HG03521 (cell line): Measurements from ENCODE around the gene SH3GL1.

Experiments
- ATAC-seq: cut with Tn5 transposase; IDR thresholded peaks from one replicate; pipeline ENCODE4 v1.9.1; 2021; ENCODE audit warnings: mild to moderate bottlenecking, moderate library complexity; ENCODE audit not compliant: unreplicated experiment

Gene SH3GL1

GRCh38 chr19:4402171-4403004 is 2.0 kb upstream of the SH3GL1 start, which contains the start of gene CHAF1A:
TSS of gene CHAF1A (plus strand) at chr19:4402640. CDS start at chr19:4402763, 123 bp downstream.
- ATAC-seq = peak; percentile 69

- no peak for ATAC-seq
Measured at GRCh38 chr19:4401769-4402170, 1.4 kb upstream of the SH3GL1 start.

GRCh38 chr19:4399812-4400134 is 574 bp downstream of the SH3GL1 start:
- peak; percentile 6 for ATAC-seq

GRCh38 chr19:4396949-4397783 is 3.2 kb downstream of the SH3GL1 start:
- ATAC-seq = no peak

GRCh38 chr19:4393947-4394590 is 6.3 kb downstream of the SH3GL1 start:
- ATAC-seq = no peak

- ATAC-seq = no peak
Measured at GRCh38 chr19:4391701-4392483, 8.5 kb downstream of the SH3GL1 start.

- ATAC-seq = no peak
Measured at GRCh38 chr19:4391306-4391693, 9.0 kb downstream of the SH3GL1 start.

GRCh38 chr19:4390567-4391305 is 9.6 kb downstream of the SH3GL1 start:
- ATAC-seq = no peak

GRCh38 chr19:4390017-4390566 is 10.3 kb downstream of the SH3GL1 start:
- ATAC-seq = no peak

GRCh38 chr19:4389511-4390016 is 10.8 kb downstream of the SH3GL1 start:
- no peak for ATAC-seq

- no peak for ATAC-seq
Measured at GRCh38 chr19:4389064-4389375, 11.3 kb downstream of the SH3GL1 start.

GRCh38 chr19:4388337-4389063 is 11.8 kb downstream of the SH3GL1 start:
- ATAC-seq = no peak

- ATAC-seq = no peak
Measured at GRCh38 chr19:4386041-4386782, 14.1 kb downstream of the SH3GL1 start.

GRCh38 chr19:4385291-4386040 is 14.9 kb downstream of the SH3GL1 start:
- ATAC-seq = no peak

GRCh38 chr19:4380254-4380727 is 20.1 kb downstream of the SH3GL1 start:
- ATAC-seq = no peak

- no peak for ATAC-seq
Measured at GRCh38 chr19:4379383-4380253, 20.7 kb downstream of the SH3GL1 start.

GRCh38 chr19:4378886-4379285 is 21.5 kb downstream of the SH3GL1 start:
- ATAC-seq = no peak
